H1 (cell line): ENCODE data around the gene TCHP. TPM values are rescaled to one million over a fixed set of nuclear protein-coding genes. Genes with fewer than 3 reads are reported as not detected.

Experiments used
- CTCF ChIA-PET: fragments of 300-600 bp; sonication (Branson Sonifier 250); formaldehyde crosslinking; loops from one replicate; lab custom pipeline; 2021; ENCODE audit not compliant: partially characterized antibody; lab: Charles Lee
- POLR2A ChIA-PET: fragments of 300-600 bp; sonication (Branson Sonifier 250); formaldehyde crosslinking; loops from one replicate; lab custom pipeline; 2021; ENCODE audit warnings: inconsistent platforms; ENCODE audit not compliant: partially characterized antibody; lab: Charles Lee
- DNase-seq, 2 experiments: peaks; one replicate each; pipeline versions ENCODE4 v3.0.0 to v3.0.0-alpha.2; 2010 to 2022; ENCODE audit warnings: low spot score in 2 of 2, low read depth in 1 of 2, mixed read lengths in 1 of 2
- FAIRE-seq: peaks from 2 replicates; lab custom pipeline; 2011; peaks lifted over from hg19 to GRCh38; lab: Jason Lieb, UNC
- H2AFZ ChIP-seq: 2 replicates; pipeline ENCODE4 v1.8.1; 2012; ENCODE audit warnings: low read length, inconsistent platforms
- H2AK5ac ChIP-seq: 2 replicates; pipeline ENCODE4 v1.6.1; 2013; ENCODE audit warnings: low read depth, low read length
- H2BK120ac ChIP-seq: replicated peaks from 2 replicates; pipeline ENCODE3; 2013; ENCODE audit warnings: low read depth, low read length, inconsistent platforms
- H2BK12ac ChIP-seq: 2 replicates; pipeline ENCODE4 v1.6.1; 2013; ENCODE audit warnings: low read depth, low read length
- H2BK15ac ChIP-seq: 2 replicates; pipeline ENCODE4 v1.6.1; 2013; ENCODE audit warnings: low read length
- H2BK20ac ChIP-seq: 2 replicates; pipeline ENCODE4 v1.6.1; 2013; ENCODE audit warnings: low read length
- H2BK5ac ChIP-seq: 2 replicates; pipeline ENCODE4 v1.6.1; 2013; ENCODE audit warnings: low read depth, low read length
- H3K14ac ChIP-seq: 2 replicates; pipeline ENCODE4 v1.6.1; 2013; ENCODE audit warnings: inconsistent platforms; ENCODE audit not compliant: insufficient read length
- H3K18ac ChIP-seq: 2 replicates; pipeline ENCODE4 v1.6.1; 2013; ENCODE audit warnings: low read length; ENCODE audit errors: extremely low read depth
- H3K23ac ChIP-seq: 2 replicates; pipeline ENCODE4 v1.6.1; 2013; ENCODE audit warnings: inconsistent platforms; ENCODE audit not compliant: insufficient read length
- H3K23me2 ChIP-seq: 2 replicates; pipeline ENCODE4 v1.6.1; 2013; ENCODE audit warnings: low read depth, low read length
- H3K27ac ChIP-seq: 2 replicates; pipeline ENCODE4 v1.6.1; 2011; ENCODE audit warnings: low read depth, low read length, inconsistent platforms
- H3K27me3 ChIP-seq, 4 experiments: replicated peaks in 1 of 4; 1 replicate in 1 of 4; 2 replicates in 3 of 4; pipeline versions ENCODE4 v1.6.1 to v1.8.1; 2011 to 2013; ENCODE audit warnings: low read length in 3 of 4, mild to moderate bottlenecking in 3 of 4, inconsistent platforms in 2 of 4, mixed read lengths in 2 of 4, moderate library complexity in 1 of 4; ENCODE audit not compliant: control insufficient read depth in 3 of 4, insufficient read depth in 3 of 4; ENCODE audit errors: extremely low read depth in 1 of 4
- H3K36me3 ChIP-seq, 4 experiments: 2 replicates each; pipeline versions ENCODE4 v1.6.1 to v1.8.1; 2011 to 2013; ENCODE audit warnings: mild to moderate bottlenecking in 4 of 4, low read length in 3 of 4, moderate library complexity in 2 of 4, control low read depth in 1 of 4, inconsistent platforms in 1 of 4; ENCODE audit not compliant: insufficient read depth in 4 of 4, control insufficient read depth in 2 of 4
- H3K4ac ChIP-seq: replicated peaks from 2 replicates; pipeline ENCODE3; 2013; ENCODE audit warnings: low read length, low read depth, mixed read lengths, inconsistent platforms; ENCODE audit not compliant: insufficient read length
- H3K4me1 ChIP-seq, 4 experiments: replicated peaks in 1 of 4; 1 replicate in 1 of 4; 2 replicates in 3 of 4; pipeline versions ENCODE4 v1.6.1 to v1.8.1; 2011 to 2013; ENCODE audit warnings: low read length in 3 of 4, inconsistent platforms in 2 of 4, mixed read lengths in 1 of 4; ENCODE audit not compliant: insufficient read depth in 4 of 4, control insufficient read depth in 3 of 4
- H3K4me2 ChIP-seq, 2 experiments: 2 replicates each; pipeline versions ENCODE4 v1.6.1 to v1.8.1; 2011 to 2013; ENCODE audit warnings: low read depth in 2 of 2, low read length in 2 of 2, control low read depth in 1 of 2, inconsistent platforms in 1 of 2, mild to moderate bottlenecking in 1 of 2; ENCODE audit not compliant: insufficient read depth in 1 of 2
- H3K4me3 ChIP-seq, 4 experiments: fragments of 200-600, 300-600 bp in 1 of 4; sonication (generic), shearing (Covaris generic), sonication (Bioruptor Twin) in 1 of 4; 2 replicates each; pipeline versions ENCODE4 v1.5.1 to v1.8.1; 2011 to 2016; ENCODE audit warnings: low read length in 4 of 4, low read depth in 3 of 4, control low read depth in 2 of 4, inconsistent platforms in 2 of 4, mild to moderate bottlenecking in 2 of 4, mixed read lengths in 1 of 4, moderate library complexity in 1 of 4; ENCODE audit not compliant: insufficient read depth in 2 of 4; ENCODE audit errors: extremely low read depth in 1 of 4
- H3K56ac ChIP-seq: replicated peaks from 2 replicates; pipeline ENCODE3; 2013; ENCODE audit warnings: low read depth, mild to moderate bottlenecking, mixed read lengths, low read length, inconsistent platforms; ENCODE audit not compliant: insufficient read length
- H3K79me1 ChIP-seq: 2 replicates; pipeline ENCODE4 v1.6.1; 2013; ENCODE audit warnings: low read depth, low read length, control low read depth
- H3K79me2 ChIP-seq, 2 experiments: 2 replicates each; pipeline versions ENCODE4 v1.6.1 to v1.8.1; 2012 to 2013; ENCODE audit warnings: low read length in 2 of 2, mild to moderate bottlenecking in 2 of 2, inconsistent platforms in 1 of 2; ENCODE audit not compliant: insufficient read depth in 2 of 2, control insufficient read depth in 1 of 2
- H3K9ac ChIP-seq, 4 experiments: replicated peaks in 1 of 4; 1 replicate in 1 of 4; 2 replicates in 3 of 4; pipeline versions ENCODE4 v1.6.1 to v1.8.1; 2011 to 2013; ENCODE audit warnings: low read depth in 3 of 4, low read length in 3 of 4, control low read depth in 2 of 4, mild to moderate bottlenecking in 2 of 4, moderate library complexity in 2 of 4, inconsistent platforms in 1 of 4; ENCODE audit errors: extremely low read depth in 1 of 4
- H3K9me3 ChIP-seq, 2 experiments: 2 replicates each; pipeline versions ENCODE4 v1.6.1 to v1.8.1; 2012 to 2013; ENCODE audit warnings: mild to moderate bottlenecking in 2 of 2, moderate library complexity in 2 of 2, control low read depth in 1 of 2, inconsistent platforms in 1 of 2, low read depth in 1 of 2, low read length in 1 of 2, mixed read lengths in 1 of 2; ENCODE audit not compliant: insufficient read depth in 2 of 2
- H4K20me1 ChIP-seq, 2 experiments: replicated peaks in 1 of 2; 2 replicates each; pipeline versions ENCODE3 to v1.8.1; 2011 to 2013; ENCODE audit warnings: inconsistent platforms in 2 of 2, low read length in 2 of 2, mild to moderate bottlenecking in 1 of 2; ENCODE audit not compliant: insufficient read depth in 2 of 2, control insufficient read depth in 1 of 2
- H4K5ac ChIP-seq: 2 replicates; pipeline ENCODE4 v1.6.1; 2013; ENCODE audit warnings: low read length, low read depth, mixed read lengths, inconsistent platforms; ENCODE audit not compliant: insufficient read length
- H4K8ac ChIP-seq: 2 replicates; pipeline ENCODE4 v1.8.0; 2013; ENCODE audit warnings: mild to moderate bottlenecking, moderate library complexity, low read length, inconsistent platforms; ENCODE audit not compliant: insufficient read depth; ENCODE audit errors: extremely low read depth
- H4K91ac ChIP-seq: replicated peaks from 2 replicates; pipeline ENCODE3; 2013; ENCODE audit warnings: low read length, mixed read lengths, inconsistent platforms; ENCODE audit not compliant: insufficient read length
- ASH2L ChIP-seq: fragments of 200-600, 300-600 bp; sonication (generic); IDR thresholded peaks from one replicate; pipeline ENCODE4 v1.7.1; 2017; ENCODE audit warnings: low read length
- CTBP2 ChIP-seq: IDR thresholded peaks from 2 replicates; pipeline ENCODE4 v1.7.0; 2011; ENCODE audit warnings: borderline replicate concordance, mild to moderate bottlenecking, moderate library complexity, mixed read lengths, low read length; ENCODE audit not compliant: insufficient read depth, insufficient read length
- GTF2F1 ChIP-seq: IDR thresholded peaks from 2 replicates; pipeline ENCODE4 v1.6.1; 2012; ENCODE audit warnings: low read depth, low read length, improper control_type of control experiment, borderline replicate concordance
- JUN ChIP-seq: IDR thresholded peaks from 2 replicates; pipeline ENCODE4 v1.6.1; 2011; ENCODE audit warnings: low read depth, mild to moderate bottlenecking, improper control_type of control experiment, low read length
- KDM5A ChIP-seq: fragments of 200-600 bp; IDR thresholded peaks from 2 replicates; pipeline ENCODE4 v1.7.1; 2012; ENCODE audit warnings: mild to moderate bottlenecking, low read length, inconsistent platforms, mixed read lengths
- MAFK ChIP-seq: IDR thresholded peaks from 2 replicates; pipeline ENCODE4 v1.6.1; 2012; ENCODE audit warnings: low read depth, mild to moderate bottlenecking, improper control_type of control experiment, low read length
- POLR2A ChIP-seq, 2 experiments: IDR thresholded peaks; 1 replicate in 1 of 2; 2 replicates in 1 of 2; pipeline ENCODE4 v1.6.1; 2011; ENCODE audit warnings: low read depth in 2 of 2, low read length in 2 of 2, mild to moderate bottlenecking in 2 of 2; ENCODE audit errors: control extremely low read depth in 1 of 2
- RNF2 ChIP-seq: fragments of 200-900, 300-1000 bp; sonication (generic); IDR thresholded peaks from 2 replicates; pipeline ENCODE4 v1.7.1; 2016; ENCODE audit warnings: borderline replicate concordance, low read depth, mild to moderate bottlenecking, antibody characterized with exemption, low read length; ENCODE audit not compliant: poor library complexity, severe bottlenecking; ENCODE audit errors: missing control alignments
- SIRT6 ChIP-seq: IDR thresholded peaks from one replicate; pipeline ENCODE4 v1.7.1; 2012; ENCODE audit warnings: low read length, inconsistent platforms
- SUZ12 ChIP-seq: fragments of 200-600 bp; sonication (generic); IDR thresholded peaks from 2 replicates; pipeline ENCODE4 v1.6.1; 2012; ENCODE audit warnings: mild to moderate bottlenecking, inconsistent platforms, low read length, moderate library complexity, mixed read lengths
- polyA plus RNA-seq, 7 experiments: library from polyadenylated mRNA; depleted of rRNA in 3 of 7; stranded (reverse) in 5 of 7; unstranded in 2 of 7; fragments of >200 nt in 5 of 7; fragments of 200-250 nt in 2 of 7; gene quantifications; 1 replicate in 5 of 7; 2 replicates in 1 of 7; 4 replicates in 1 of 7; pipeline versions ENCODE4 v1.2.1 to v1.2.3, GENCODE V29; 2011 to 2013; ENCODE audit warnings: missing spikeins in 2 of 7, mixed read lengths in 2 of 7
- total RNA-seq: library from RNA; stranded (reverse); fragmentation: NEBNext Ultra II Directional; extraction: Animal tissue kit (Norgen Biotek cat#: 25700); gene quantifications from 2 replicates; pipeline ENCODE4 v1.2.1, GENCODE V29; 2021

The TCHP gene
- total and polyA plus RNA-seq, 2 of the 8 experiments (the other 6 are each of a cell fraction or from before 2014, with no cell fraction given), result 2.8 to 4.5 TPM

GRCh38 chr12:109876406-109876805 lies 23.7 kb upstream of the TCHP start:
- no peak overlapping the region for H2AFZ ChIP-seq
- no peak overlapping the region for H2BK20ac ChIP-seq
- FAIRE-seq (no peak), DNase-seq (no peak)
- peaks cover 3 to 11% of the 10 kb centered on the region in 2 experiments for H4K20me1 ChIP-seq
- no peak overlapping the region for H3K23ac ChIP-seq
- H4K91ac ChIP-seq, result no peak overlapping the region
- H2BK12ac ChIP-seq, result no peak overlapping the region
- H3K18ac ChIP-seq, result no peak overlapping the region
- no peak overlapping the region for H2BK120ac ChIP-seq
- H3K14ac ChIP-seq, result no peak overlapping the region
- no peaks in the 10 kb centered on the region for H3K9me3 ChIP-seq
- peaks cover 9% of the 10 kb centered on the region; the same call in 1 of the 2 replicates for H3K79me1 ChIP-seq
- peaks cover 0 to 33% of the 10 kb centered on the region in 2 experiments; a peak in 2 of 4 replicates for H3K79me2 ChIP-seq
- no peak overlapping the region for H2BK15ac ChIP-seq
- no peak overlapping the region for H4K8ac ChIP-seq
- peaks cover 14% of the 10 kb centered on the region for H3K23me2 ChIP-seq
- POLR2A ChIA-PET, result no interaction called here
- no peak overlapping the region for H3K27ac ChIP-seq
- peaks cover 7 to 21% (median 9%) of the 10 kb centered on the region in 4 experiments; a peak in 6 of 7 replicates for H3K4me1 ChIP-seq
- TF ChIP-seq POLR2A (IDR thresholded peaks at IDR 0.05; ENCODE audit: control extremely low read depth in 1 of 2, low read depth in 2 of 2, low read length in 2 of 2), result no peak
- no peak for TF ChIP-seq MAFK
- no peak for TF ChIP-seq SIRT6
- no peak for TF ChIP-seq ASH2L
- TF ChIP-seq KDM5A, result no peak
- no peak for TF ChIP-seq GTF2F1
- no peak for TF ChIP-seq JUN
- no peak for TF ChIP-seq SUZ12
- TF ChIP-seq CTBP2, result no peak
- no peak for TF ChIP-seq RNF2
- TF ChIP-seq, all 59 proteins: peak for 0
- Histone ChIP-seq H3K9ac (no peak overlapping the region), H2AK5ac (no peak overlapping the region), H3K4ac (no peak overlapping the region), H3K27me3 (no peaks in the 10 kb centered on the region; a peak in 1 of 7 replicates), H3K36me3 (no peaks in the 10 kb centered on the region), H3K56ac (no peak overlapping the region), H3K4me2 (no peak overlapping the region), H2BK5ac (no peak overlapping the region), H3K4me3 (no peak overlapping the region), H4K5ac (no peak overlapping the region)
- CTCF ChIA-PET, result interaction anchor here (1.6 to 3.3 kb wide), 3 partner anchors 13 to 47 kb away, joined by 3 to 37 read pairs (median 4); no protein-coding TSS in a partner anchor
